Stimulated activated CD8-positive, alpha-beta memory T cell treated with anti-CD3 and anti-CD28 coated beads, Interleukin-7, amount 100 ng/mL, for 24 hours (primary cell): ENCODE measurements around the gene MYO5A.
"Not testable (repeated sequence)": the region's sequence is repeated elsewhere in the genome, so short reads cannot be mapped to it uniquely, and the experiment has no call there.

Experiments used
- DNase-seq: peaks from one replicate; pipeline ENCODE4 v3.0.0-alpha.2; 2020; ENCODE audit warnings: low read depth

MYO5A gene

GRCh38 chr15:52505151-52505550 is 23.5 kb downstream of the MYO5A start:
- no peak for DNase-seq

DNA sequence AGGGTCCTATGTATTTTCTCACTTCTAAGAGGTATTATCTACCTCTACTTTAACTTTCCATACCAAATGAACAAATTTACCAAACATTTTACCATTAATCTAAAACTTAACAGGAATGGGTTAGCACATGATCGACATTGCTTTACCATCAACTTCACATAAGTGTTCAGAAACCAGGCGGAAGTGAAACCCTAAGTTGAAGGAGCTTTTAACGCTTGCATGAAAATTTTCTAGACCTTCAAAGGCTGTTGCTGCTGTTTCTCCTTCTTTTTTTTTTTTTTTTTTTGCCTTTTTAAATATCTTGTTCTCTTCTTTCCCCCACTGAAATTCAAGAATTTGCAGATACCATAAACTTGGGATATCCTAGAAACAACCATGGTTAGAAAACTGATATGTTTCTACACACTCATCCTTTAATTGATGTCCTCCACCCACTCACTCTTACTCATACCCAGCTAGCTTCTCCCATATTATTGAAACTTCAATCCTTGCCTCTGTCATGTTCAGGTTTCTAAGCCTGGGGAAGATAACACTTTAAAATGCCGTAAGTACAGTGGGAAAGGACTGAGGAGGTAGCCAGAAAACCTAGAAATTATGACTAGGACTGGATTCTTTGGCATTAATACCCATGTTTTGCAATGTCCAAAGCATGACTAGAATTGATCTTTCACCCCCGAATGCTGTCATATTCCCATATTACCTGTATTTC is 24.7 kb downstream of the MYO5A start:
- no peak for DNase-seq

GRCh38 chr15:52502608-52503007 is 26.1 kb downstream of the MYO5A start:
- no peak for DNase-seq

DNA sequence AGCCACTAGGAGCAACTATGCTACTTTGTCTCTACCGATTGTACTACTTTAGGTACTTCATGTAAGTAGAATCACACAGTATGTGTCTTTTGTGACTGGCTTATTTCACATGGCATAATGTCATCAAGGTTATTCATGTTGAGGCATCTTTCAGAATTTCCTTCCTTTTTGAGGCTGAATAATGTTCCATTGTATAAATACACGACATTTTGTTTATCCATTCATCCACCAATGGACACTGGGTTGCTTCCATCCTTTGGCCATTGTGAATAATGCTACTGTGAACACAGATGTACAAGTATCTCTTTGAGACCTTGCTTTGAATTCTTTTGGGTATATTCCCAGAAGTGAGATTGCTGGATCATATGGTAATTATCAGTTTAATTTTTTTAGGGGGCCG is 29.2 kb downstream of the MYO5A start:
- DNase-seq: no peak

- DNase-seq: no peak
These were observed 30.0 kb downstream of the MYO5A start for GRCh38 chr15:52498706-52499105.

- DNase-seq: no peak
These were observed 31.8 kb downstream of the MYO5A start for GRCh38 chr15:52496776-52497470.

DNA sequence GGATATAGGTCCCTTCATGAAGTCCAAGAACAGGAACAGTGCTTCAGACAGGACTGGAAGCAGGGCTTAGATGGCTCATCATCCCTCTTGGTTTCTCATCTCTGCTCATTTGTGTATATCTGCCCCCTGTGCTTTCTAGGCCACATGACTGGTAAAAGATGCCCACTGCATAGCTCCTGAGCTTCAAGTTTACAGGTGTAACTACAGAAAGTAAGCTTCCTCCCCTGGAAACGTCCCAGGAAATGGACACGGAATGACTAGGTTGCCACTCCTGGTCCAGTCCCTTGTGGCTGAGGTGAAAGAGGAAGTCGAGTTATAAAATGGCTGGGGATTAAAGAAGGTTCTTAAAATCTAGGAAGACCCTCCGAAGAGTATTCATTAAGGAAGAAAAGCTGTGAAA is 32.5 kb downstream of the MYO5A start:
- DNase-seq: no peak

DNA sequence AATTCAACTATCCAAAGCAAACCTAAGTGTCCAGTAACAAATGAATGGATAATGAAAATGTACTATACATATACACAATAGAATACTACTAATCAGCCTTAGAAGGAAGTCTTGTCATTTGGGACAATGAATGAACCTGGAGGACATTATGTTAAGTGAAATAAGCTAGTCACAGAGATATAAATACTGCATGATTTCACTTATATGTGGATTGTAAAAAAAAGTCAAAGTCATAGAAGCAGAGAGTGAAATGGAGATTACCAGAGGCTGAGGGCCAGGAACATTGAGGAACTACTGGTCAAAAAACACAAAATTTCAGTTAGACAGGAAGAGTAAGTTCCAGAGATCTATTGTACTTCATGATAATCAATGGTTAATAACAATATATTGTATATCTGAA is 33.6 kb downstream of the MYO5A start:
- DNase-seq: no peak

- DNase-seq: no peak
These were observed 34.7 kb downstream of the MYO5A start for GRCh38 chr15:52493968-52494367.

GRCh38 chr15:52492132-52492531 is 36.5 kb downstream of the MYO5A start:
- DNase-seq: no peak

- no peak for DNase-seq
These were observed 37.2 kb downstream of the MYO5A start for GRCh38 chr15:52491472-52491871.

- not testable (repeated sequence) for DNase-seq
These were observed 39.2 kb downstream of the MYO5A start for GRCh38 chr15:52489430-52489829.

- no peak for DNase-seq
These were observed 39.9 kb downstream of the MYO5A start for GRCh38 chr15:52488830-52489229.

DNA sequence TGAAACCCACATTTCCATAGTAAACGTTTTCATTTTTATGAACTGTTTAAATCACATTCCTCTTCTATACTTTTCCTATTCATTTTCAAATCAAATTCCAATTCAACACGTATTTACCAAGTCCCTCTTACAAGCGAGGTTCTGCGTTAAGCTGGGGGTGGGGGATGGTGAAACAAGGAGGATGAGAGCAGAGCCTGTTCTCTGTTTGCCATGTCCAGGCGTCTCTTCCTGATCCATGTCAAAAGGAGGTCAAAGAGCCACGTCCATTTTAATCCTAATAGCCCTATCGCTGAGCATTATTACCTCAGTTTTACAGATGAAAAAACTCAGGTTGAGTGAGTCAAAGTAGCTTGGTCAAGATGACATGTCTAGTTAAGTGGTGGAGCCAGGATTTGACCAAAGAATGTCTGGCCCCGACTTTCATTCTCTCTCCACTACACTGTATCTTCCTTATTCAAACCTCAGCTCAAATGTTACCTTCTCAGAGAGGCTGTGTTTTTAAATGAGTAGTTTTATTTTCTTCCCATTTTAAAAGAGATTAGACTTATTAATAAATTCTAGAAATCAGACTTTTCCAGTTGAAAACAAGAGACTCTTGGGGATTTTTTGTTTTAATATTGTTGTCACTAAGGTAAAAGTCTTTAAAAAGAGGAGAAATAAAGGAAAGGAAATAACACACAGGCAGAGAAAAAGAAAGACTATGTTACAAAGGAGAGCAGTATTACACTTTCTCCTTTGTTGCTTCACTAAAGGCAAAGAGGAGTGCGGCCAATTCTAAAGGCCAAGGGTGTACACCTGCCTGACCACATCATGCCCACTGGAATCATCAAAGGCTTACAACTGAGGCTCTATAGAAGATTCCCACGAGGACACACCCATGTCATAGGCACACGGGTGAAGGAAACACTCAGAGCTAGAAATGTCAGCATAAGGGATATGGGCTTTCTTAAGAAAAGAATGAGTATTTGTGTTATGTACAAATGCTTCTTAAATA is 42.4 kb downstream of the MYO5A start:
- no peak for DNase-seq

GRCh38 chr15:52485290-52485689 is 43.4 kb downstream of the MYO5A start:
- DNase-seq: no peak

DNA sequence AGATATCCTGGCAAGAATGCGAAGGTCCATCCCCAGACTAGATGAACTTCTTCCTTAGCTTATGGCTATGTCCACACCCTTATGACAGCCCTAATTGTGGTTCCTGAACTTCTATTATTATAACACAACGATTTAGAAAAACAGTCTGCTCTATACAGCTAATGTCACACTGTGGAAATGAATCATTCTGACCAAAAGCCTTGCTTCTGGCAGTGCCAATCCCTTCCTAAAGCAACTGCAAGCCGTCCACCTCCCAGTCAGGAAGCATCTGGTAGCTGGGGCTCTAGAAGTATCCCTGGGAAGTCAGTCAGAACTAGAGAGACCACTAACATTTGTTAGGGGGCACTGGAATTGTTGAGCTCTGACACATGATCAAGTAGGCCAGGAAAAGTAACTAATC is 45.0 kb downstream of the MYO5A start:
- DNase-seq: no peak

DNA sequence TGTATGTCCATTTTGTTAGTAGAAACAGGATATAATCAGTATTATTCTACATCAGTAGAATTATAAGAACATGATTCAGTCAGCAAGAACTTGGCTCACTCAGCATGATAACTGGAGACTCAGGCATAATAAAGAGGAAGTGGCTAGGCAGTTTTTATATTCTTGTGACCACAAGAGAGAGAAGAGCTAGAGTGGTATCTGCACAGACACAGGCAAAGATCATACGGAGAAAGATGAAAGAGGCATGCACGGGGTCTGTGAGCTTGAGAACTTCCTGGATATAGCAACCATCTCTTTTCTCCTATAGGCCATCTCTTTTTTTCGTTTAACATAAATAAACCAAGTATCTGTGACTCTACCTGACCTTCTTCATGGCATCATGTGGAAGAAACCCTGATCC is 46.8 kb downstream of the MYO5A start:
- no peak for DNase-seq

DNA sequence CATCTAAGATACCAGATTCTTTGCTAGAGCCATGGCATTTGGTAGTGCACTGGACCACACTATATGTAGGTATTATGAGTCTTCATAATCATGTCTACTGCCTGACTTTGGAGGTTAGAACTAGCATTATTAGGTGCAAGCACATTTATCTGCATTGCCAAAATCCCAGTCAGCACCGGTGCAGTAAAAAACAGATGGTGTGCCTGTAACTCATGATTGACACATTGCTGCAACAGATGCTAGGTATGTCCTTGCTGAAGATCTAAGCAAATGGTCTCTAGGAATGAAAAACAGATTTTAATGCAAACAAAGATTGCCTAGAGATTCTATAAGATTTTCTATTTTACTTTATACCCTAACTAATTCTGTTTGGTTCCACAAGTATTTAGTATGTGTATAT is 47.7 kb downstream of the MYO5A start:
- no peak for DNase-seq

- no peak for DNase-seq
These were observed 62.0 kb downstream of the MYO5A start for GRCh38 chr15:52466716-52467115.

GRCh38 chr15:52466134-52466701 is 62.5 kb downstream of the MYO5A start:
- DNase-seq: peak; percentile 12

- no peak for DNase-seq
These were observed 64.2 kb downstream of the MYO5A start for GRCh38 chr15:52464478-52464877.

GRCh38 chr15:52464040-52464439 is 64.6 kb downstream of the MYO5A start:
- no peak for DNase-seq
